NCI-H524 (cell line): ENCODE data around the gene PRIMPOL.

Source experiments
- DNase-seq, 2 experiments: peaks; one replicate each; lab custom pipeline; 2025; lab: John Stamatoyannopoulos, UW

The PRIMPOL gene

DNA sequence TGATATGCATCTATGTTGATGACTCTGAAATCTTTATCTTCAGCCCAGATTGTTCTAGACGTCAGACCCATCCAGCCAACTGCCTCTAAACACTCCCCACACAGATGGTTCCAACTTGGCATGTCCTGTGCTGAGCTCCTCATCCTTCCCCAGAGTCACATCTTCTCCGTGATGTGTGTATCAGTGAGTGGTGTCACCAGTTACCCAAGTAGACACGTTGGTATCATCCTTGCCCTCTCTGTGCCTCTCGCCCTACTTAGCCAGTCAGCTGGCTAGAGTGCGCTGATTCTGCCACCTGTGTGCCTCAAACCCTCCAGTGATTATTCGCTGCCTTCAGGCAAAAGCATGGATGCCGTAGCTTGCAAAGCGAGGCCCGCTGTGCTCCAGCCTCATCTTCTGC, 18.6 kb downstream of the PRIMPOL start:
- no peak for DNase-seq

DNA sequence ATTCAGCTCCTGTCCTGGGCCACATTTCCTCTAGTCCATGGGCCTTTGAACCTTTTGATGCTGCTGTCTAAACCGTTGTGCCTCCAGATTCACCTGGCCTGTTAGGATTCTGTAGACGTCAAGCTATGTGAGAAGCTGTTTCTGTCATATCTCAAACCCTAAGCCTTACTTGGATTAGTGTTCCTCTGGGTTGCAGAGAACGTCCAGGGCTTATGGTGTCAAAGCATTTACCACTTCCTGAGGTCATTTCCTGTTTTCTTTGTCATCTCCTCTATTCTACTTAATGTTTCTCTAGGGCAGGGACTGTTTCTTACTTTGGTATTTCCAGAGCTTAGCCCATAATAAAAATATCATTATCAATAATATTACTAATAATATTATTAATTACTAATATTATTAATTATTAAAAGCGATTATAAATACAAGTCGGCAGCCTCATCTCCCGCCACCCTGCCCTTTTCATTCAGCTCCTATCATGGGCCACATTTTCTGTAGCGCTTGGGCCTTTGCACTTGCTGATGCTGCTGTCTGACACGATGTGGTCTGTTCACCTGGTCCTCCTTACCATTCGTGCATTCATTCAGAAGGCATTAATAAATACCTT, 19.1 kb downstream of the PRIMPOL start:
- no peak for DNase-seq

DNA sequence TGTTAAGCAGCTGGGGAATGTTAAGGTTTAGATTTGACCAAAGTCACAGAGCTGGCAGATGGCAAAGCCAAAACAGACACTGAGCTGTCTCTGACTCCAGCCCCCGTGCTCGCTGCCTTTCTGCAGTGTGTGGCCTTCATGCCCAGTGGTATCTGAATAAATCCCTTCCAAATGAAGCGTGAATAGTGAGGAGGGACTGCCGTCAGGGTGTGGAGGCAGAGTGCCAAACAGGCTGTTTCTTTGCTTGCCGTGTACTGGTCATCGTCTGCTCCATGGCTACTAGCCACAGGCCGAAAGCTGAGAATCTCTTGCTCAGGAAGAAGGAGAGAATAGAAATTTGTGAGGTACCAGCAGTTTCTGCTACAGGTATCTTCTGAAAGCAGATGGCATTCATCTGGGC, 19.7 kb downstream of the PRIMPOL start:
- no peak for DNase-seq

DNA sequence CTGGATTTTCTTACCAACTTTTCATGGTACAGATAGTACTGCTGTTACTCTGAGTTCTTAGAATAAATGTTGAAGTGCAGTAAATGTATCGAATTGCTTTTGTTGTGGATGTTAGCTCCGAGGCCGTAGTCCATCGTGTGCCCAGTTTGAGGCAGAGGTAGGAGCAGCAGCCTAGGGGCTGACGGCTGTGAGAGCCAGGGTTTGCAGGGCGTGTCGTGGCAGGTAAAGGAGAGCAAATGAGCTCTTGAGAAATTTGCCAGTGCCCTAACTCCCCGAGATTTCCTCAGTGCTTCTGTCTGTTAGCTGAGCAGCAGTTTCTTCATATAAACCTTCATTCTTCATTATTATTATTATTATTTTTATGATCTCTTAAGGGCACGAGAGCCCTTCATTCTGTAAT, 21.6 kb downstream of the PRIMPOL start:
- DNase-seq: no peak

DNA sequence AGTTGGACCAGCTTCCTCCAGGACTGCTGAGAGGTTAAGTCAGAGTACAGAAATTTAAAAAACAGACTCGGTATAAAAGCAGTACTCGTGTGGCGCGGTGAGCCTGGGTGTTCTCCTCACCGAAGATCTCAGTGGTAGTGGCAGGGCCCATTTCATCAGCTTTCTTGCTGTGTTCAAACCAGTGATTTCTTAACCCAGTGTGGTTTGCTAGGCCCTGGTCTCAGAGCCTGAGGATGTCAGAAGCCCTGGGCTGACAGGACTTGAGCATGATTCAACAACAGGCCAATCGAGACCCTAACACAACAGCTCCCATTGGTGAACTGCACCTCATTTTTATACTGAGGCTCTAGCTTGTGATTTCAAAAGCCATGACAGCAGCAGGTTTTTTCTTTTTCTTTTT, 23.2 kb downstream of the PRIMPOL start:
- DNase-seq: no peak

DNA sequence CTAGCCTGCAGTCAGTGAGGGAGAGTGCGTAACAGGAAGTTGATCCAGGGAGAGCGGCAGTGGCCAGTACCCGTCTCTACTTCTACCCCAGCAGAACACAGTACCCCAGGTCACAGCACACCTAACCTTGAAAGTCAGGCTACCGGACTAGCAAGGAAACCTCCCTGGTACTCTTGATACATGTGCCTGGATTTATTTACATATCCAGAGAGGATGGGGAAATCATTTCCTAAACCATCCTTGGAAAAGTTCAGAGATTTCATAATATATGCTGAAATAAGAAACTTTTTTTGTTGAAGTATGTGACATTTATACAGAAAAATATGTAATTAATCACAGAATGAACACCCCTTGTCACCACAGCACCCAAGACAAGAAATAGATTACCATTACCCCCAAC, 24.5 kb downstream of the PRIMPOL start:
- DNase-seq: no peak

DNA sequence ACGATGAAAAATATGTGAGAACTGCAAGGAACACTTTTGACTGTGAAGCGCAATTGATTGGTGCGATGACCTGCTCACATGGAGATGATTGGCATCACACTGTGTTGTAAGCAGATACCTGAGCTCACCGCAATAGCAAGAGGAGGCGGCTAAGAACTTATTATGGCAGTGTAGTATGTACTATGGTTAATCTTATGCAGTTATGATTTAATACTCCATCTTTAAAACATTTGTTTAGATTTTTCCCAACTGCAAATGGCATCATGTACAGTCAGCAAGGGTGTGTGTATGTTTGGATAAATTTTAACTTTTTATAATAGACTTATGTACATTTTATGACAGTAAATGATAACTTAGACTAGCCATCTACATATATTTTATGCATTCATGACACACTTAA, 25.5 kb downstream of the PRIMPOL start:
- no peak for DNase-seq

DNA sequence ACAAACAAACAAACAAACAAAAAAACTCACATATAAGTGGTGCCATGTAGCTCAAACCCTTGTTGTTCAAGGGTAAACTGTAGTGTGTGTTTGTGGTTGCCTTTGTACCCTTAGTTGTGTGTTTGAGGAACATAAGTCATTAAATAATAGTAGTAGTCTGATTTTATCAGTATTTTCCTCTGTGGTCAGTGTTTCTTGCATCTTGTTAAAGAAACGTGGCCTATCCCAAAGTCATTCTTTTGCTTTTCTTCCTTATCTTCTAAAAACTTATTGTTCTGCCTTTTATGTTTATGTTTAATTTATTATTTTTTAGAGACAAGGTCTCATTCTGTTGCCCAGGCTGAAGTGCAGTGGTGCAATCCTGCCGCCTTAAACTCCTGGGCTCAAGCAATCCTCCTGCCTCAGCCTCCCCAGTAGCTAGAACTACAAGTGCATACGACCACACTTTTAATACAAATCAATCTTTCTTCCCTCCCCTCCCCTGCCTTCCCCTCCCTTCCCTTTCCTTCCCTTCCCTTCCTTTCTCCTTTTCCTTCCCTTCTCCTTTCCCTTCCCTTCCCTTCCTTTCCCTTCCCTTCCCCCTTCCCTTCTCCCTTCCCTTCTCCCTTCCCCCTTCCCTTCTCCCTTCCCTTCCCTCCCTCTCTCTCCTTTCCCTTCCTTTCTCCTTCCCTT, 26.4 kb downstream of the PRIMPOL start:
- DNase-seq: no peak

DNA sequence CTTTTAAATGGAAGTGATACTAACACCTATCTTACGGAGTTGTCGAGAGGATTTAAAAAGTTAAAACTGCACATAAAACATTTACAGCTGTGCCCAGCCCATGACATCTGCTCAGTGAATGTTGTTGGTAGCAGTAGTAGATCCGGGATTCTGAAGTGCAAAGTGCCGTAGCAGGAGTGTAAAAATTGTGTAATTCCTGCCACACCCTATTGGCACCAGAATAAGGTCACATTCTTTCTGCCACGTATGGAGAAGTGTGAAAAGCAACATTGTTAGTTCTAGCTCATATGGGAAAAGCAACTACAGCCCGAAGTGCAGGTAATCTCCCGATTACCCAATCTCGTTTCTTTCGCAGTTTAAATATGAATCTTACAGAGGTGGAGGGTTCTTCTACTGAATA, 31.2 kb downstream of the PRIMPOL start:
- no peak for DNase-seq

DNA sequence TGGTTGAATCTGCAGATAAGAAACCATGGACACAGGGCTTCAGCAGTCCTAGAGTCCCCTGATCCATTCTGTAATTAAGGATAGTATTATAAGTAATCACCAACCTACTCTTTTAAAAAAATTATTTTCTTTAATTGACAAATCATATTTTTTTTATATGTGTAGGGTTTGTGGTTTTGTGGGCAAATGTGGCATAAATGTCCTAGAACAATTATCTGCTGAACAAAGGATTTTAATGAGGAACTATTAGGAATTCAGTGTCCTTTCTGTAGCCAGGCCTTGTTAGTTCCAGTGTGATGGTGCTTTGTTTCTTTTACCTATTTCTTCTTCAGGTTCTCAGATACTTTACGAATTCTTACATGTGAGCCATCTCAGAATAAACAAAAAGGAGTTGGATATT, 32.4 kb downstream of the PRIMPOL start:
- DNase-seq: no peak

DNA sequence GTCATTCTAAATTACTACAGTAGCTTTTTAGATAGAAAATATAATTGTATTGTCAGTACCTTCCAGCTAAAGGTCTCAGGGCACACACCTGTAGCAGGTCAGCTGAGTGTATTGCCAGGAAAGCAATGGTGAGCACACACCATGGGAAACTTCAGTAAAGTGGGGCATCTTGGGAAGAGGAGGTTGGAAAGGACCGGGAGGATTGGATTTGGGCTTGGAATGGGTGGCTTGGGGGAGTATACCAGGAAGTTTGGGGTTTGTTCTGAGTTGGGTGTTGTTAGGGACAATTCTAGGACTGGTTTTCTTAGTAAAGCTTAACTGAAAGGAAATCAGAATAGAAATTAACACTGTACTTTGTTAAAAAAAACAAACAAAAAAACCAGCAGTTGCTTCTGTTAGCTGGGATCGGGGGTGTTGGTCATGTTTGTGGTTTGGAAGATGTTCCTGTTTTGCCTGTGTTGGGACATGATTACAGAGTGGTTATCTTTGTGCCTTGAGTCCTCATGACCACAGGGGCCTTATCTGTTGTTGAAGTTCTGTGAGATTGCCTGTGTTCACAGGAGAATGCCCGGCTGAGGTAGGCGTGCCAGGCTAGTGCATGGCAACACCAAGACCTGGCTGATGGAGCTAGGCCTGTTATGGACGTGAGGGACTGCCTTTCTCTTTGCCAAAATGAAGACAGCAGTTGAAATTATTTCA, 35.1 kb downstream of the PRIMPOL start:
- DNase-seq: no peak

DNA sequence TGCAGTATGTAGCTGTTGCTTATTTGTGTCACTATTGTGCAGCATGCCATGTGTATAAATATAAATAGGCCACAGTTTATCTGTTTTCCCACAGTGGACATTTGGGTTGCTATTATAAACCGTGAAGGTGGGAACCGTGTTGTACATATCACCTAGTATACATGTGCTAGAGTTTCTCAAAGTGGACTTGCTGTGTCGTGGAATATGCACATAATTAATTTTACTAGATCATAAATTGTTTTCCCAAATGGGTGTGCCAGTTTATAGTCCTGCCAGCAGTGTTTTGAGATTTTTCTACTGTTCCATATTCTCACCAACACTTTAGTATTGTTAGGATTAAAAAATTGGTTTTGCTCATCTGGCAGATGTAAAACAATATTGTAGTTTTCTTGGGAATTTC, 38.5 kb downstream of the PRIMPOL start:
- DNase-seq: no peak

DNA sequence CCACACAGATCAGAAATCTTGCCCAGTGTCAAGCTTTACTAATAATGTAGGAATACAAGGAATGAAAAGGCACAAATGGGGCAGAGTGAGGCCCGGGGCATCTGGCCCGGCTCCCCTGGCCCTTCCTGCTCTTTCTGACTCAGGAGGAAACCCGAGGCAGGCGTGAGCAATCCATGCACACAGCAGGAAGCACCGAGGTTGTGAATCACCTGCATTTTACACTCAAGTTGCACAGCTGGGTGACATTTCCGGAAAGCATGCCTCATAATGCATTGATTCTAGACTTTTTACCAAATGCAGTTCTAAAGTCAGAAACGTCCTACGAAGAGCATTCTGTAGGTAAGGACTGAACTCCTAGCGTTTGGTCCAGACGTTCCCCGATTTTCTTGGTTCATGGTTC, 38.9 kb downstream of the PRIMPOL start:
- DNase-seq: no peak

DNA sequence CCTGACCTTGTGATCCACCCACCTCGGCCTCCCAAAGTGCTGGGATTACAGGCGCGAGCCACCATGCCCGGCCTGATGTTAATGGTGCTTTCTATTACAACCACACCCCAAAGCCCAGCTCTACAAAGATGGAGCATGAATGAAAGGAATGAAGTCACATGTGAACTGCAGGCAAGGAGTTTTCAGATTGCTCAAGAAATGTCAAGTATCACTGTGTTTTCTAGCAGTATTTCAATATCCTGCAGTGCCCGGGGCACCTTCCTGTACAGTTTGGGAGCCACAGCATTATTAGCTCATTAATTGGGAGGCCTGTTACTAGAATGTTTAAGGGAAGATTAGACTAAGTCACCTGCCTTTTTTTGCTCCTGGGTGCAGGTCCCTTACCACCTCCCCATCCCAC, 40.1 kb downstream of the PRIMPOL start:
- DNase-seq: no peak

DNA sequence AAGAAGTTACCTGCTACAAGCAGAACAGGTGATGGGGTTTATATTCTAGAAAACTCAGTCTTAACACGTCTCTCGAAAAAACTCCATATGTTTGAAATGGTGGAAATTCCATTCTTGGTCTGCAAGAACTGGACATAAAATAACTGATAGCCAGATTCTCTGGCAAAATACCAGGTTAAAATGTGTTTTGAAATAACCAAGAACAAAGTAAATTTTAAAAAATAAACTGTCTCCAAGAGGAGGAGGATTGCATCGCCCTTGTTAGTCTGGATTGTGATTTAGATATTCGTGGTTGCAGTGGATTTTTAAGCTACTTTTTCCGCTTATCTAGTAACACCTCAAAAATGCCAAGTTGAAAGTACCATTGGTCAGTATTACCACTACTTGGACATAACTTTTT, 43.5 kb downstream of the PRIMPOL start:
- DNase-seq: no peak

DNA sequence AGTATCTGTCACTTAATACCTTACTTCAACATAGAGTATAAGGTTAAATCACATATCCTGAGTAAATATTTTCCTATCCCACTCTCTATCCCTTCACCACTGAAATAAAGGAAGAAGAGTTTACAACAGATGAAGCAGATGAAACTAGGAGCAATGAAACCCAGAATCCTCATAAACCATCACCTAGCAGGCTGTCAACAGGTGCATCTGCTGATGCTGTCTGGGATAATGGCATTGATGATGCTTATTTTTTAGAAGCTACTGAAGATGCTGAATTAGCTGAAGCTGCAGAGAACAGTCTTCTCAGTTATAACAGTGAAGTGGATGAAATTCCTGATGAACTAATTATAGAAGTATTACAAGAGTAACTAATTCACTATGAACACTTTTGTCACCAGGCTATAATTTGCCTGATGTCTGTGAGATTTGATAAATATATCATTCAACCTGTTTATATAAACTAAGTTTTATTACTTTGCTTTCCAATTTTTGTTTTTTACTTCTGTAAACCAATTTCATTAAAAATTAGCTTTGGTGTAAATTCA, 44.9 kb downstream of the PRIMPOL start:
- no peak for DNase-seq

DNA sequence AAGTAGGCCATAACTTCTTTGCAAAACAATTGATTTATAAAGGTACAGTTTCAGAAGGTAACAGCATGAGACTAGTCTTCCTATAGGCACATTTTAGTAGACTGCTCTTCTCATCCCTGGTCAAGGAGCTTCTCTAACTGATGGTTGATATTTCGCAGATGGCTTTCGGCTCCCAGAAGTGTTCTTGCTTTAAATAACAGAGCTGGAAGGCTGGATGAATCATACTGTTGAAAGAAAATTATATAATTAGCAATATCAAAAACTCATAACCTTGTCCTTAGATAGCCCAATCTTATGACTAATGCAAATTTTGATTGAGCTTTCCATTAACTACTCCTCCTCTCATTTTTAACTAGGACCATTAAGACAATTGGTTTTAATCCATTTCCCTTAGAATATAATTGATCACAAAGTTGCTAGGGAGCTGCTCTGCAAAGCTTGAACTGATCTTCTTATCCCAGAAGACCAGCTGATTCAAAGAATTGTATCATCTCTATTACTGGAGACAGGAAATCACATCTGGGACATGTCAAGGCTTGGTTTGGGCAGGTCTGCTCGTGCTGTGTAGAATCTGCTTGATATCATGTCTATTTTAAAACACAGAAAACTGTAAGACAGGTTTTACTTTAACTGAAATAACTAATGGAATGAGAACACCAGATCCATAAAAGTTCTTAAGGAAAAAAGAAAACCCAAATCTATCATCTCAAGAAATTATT, 45.8 kb downstream of the PRIMPOL start:
- no peak for DNase-seq

DNA sequence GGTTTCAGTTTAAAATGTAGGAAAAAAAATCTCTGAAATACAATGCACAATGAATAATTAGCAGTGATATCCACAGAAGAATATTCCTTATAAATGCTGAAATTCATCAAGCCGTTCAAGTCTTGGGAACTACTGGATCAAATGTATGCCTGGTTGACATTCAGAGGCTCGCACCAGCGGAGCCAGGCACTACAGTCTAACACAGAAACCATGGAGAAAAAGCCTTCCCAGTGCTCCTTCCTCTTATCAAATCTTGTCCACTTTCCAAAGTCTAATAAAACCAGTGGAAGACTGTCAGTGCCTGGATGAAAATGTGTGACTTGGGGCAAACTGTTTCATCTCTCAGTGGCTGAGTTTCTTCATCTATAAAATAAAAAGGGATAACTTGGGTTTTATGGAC, 48.4 kb downstream of the PRIMPOL start:
- no peak for DNase-seq

DNA sequence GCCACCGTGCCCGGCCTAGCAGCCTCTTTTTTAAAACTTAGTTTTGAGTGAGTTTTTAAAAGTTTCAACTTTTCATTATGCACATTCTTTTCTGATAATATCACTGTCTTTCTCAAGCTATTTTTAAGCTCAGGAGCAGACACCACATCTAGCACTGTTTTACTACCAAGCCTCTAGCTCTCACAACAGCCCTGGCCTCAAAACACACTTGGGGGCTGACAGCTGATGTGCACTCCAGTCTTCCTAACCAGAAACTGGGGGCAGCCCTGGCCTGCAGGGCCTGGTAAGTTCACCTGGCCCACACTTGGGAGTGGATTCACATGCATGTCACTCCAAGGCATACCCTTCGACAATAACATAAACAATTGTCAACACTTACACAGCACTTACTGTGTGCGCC, 50.4 kb downstream of the PRIMPOL start:
- no peak for DNase-seq

DNA sequence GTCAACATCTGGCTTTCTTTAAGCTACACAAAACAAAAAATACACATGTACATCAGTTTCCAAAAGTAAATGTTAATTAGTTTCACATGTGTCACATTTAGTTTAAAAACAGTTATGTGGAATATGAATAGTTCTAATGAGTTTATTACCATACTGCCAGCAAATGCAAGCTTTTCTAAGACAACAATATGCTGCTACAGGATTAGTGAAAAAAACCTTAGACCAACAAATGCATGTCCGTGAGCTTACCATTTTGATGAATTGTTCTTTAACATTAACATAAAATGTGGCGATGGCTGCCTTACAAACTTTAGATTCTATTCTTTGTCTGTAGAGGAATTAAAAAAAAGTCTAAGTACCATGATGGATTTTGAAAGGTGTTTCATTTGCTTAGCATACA, 52.6 kb downstream of the PRIMPOL start:
- no peak for DNase-seq

DNA sequence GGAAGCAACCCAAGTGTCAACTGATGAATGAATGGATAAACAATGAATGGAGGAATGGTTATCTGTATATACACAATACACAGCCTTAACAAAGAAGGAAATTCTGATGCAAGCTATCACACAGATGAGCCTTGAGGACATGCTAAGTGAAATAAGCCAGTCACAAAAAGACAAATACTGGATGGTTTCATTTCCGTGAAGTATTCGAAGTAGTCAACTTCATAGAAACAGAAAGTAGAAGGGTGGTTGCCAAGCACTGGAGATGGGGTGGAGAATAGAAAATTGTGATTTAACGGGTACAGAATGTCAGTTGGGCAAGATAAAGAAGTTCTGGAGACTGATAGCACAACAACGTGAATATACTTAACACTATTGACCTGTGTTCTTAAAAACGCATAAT, 56.2 kb downstream of the PRIMPOL start:
- DNase-seq: no peak

DNA sequence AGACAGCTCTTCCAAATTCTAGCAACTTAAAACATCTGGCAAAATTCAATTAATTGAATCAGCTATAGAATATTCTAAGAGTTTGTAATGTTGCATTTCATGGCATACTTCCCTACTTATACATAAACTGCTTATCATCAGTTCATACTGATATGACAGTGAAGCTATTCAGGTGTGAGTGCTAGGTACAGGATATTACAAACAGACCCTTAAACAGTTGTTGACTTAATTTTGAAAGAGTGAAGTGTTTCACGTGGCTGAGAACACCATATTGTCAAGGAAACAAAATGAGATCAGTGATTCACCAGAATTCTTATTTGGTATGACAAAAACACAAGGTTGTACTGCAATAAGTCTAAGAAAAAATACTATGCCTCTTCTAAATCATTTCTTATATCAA, 56.9 kb downstream of the PRIMPOL start:
- no peak for DNase-seq

DNA sequence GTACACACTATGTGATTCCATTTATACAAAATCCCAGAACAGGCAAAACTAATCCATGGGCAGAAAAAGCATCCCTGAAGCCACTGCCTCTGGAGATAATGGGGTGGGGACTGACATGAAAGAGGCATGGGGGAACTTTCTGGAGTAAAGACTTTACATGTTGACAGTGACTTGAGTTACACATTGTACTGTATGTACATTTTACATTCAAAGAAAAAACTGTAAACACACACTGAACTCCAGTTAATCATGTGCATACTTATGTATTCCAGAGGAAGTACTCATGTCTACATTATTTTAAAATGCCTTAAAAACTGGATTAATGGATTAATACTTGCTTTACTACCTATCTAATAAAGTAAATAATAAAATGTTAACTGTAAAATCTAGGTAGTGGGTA, 62.8 kb downstream of the PRIMPOL start:
- DNase-seq: no peak
